HK-2 (cell line): Measurements from ENCODE around the gene TMEM130.
"Not testable (repeated sequence)": the region's sequence is repeated elsewhere in the genome, so short reads cannot be mapped to it uniquely, and the experiment has no call there.

Source experiments
- DNase-seq: peaks from one replicate; pipeline ENCODE4 v3.0.0-alpha.2; 2018; ENCODE audit not compliant: unreplicated experiment

The TMEM130 gene

GRCh38 chr7:98842552-98842951, 27.3 kb downstream of the TMEM130 start:
- not testable (repeated sequence) for DNase-seq

- DNase-seq, result peak; percentile 70
Observed at GRCh38 chr7:98841179-98841997, 28.4 kb downstream of the TMEM130 start.

GRCh38 chr7:98840722-98841121, 29.1 kb downstream of the TMEM130 start:
- no peak for DNase-seq

GRCh38 chr7:98840096-98840495, 29.7 kb downstream of the TMEM130 start:
- no peak for DNase-seq

DNA sequence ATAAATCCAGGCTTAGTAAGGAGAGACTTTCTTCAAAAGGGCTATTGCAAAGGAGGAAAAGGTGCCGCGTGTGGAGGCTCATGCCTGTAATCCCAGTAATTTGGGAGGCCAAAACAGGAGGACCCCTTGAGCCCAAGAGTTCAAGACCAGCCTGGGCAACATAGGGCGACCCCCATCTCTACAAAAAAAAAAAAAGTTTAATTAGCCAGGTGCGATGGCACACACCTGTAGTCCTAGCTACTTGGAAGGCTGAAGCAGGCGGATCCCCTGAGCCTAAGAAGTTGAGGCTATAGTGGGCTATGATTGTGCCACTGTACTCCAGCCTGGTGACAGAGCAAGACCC, 32.2 kb downstream of the TMEM130 start:
- no peak for DNase-seq

DNA sequence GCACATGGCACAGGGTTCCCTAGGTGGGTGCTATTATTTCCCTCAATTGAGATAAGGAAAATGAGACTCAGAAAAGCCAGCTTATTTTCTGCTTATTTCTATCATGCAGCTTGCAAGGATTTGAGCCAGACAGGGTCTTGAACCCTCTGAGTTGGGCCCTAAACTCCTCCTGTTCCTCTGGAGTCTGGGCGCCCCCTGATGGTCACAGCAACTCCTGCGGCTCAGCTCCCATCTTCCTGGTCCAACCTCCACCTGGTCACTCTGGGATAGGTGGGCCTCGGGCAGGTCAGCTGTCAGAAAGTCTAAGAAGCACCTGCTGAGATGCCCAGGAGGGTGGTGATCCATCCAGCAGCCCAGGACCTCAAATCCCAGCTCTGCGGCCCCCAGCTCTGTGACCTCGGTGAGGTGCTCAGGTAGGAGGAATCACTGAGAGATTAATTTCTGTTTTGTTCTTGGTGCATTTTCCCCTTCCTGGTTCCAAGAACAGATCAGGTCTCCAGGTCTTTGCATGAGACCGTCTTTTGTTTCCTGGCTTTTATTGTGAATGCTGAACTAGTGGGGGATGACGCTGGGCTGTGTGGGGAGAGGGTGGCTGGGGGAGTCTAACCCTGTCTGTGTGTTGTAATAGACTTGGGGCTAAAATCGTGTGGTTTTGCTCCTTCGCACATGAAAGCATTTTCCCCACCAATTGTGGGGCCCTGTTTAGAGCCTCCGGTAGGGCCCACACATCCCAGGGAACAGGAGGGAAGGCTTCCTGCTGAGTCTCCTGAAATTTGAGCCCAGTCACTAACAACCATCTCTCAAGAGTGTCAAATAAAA, 32.8 kb downstream of the TMEM130 start:
- DNase-seq, result peak; percentile 46

DNA sequence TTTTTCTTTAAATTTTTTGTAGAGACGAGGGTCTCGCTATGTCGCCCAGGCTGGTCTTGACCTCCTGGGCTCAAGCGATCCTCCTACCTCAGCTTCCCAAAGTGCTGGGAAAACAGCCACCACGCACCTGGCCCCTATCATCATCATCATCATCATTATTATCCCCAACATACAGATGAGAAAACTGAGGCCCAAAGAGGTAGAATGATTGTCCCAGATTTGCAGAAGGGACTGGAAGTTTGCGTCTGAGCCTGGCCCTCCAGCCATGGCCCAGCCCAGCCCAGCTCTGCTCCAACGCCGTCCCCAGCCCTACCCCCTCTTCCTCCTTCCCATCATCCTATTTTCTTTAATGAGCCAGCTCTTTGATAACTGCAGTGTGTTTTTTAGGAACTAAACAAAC, 34.9 kb downstream of the TMEM130 start:
- DNase-seq, result no peak

GRCh38 chr7:98833022-98833421, 36.8 kb downstream of the TMEM130 start:
- no peak for DNase-seq

DNA sequence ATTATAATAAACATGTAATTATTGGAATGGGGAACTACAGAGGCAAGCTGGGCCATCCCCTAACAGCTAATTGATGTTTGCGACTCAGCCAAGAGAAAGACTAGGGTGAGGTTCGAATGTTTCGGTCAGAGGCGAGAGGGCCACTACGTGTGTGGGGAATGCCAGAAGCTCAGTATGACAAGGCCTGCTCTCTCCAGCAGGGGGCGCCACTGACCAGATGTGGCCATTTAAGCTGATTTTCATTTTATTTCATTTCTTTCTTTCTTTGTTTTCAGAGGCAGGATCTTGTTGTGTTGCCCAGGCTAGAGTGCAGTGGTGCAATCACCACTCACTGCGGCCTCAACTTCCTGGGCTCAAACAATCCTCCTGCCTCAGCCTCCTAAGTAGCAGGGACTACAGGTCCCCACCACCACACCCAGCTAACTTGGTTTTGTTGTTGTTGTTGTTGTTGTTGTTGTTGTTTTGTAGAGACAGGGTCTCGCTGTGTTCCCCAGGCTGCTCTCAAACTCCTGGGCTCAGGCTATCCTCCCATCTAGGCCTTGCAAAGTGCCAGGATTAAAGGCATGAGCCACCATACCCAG, 38.1 kb downstream of the TMEM130 start:
- peak; percentile 20 for DNase-seq

GRCh38 chr7:98830972-98831548, 38.8 kb downstream of the TMEM130 start:
- DNase-seq, result no peak

- DNase-seq, result no peak
Observed at GRCh38 chr7:98828368-98828767, 41.4 kb downstream of the TMEM130 start.

DNA sequence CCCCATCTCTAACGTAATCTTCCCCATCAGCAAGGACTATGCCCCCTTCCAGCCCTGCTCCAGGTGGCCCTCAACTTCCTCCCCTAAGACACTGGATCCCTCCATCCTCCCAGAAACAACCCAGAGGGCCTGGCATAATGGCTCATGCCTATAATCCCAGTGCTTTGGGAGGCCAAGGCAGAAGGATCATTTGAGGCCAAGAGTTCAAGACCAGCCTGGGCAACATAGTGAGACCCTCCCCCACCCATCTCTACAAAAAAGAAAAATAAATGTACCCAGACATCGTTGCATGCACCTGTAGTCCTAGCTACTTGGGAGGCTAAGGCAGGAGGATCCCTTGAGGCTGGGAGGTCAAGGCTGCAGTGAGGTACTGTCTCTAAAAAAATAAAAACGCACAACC, 42.6 kb downstream of the TMEM130 start:
- DNase-seq, result no peak

- no peak for DNase-seq
Observed at GRCh38 chr7:98826811-98827231, 43.0 kb downstream of the TMEM130 start.

GRCh38 chr7:98826387-98826786, 43.4 kb downstream of the TMEM130 start:
- DNase-seq, result no peak

GRCh38 chr7:98823226-98823625, 46.6 kb downstream of the TMEM130 start:
- no peak for DNase-seq

DNA sequence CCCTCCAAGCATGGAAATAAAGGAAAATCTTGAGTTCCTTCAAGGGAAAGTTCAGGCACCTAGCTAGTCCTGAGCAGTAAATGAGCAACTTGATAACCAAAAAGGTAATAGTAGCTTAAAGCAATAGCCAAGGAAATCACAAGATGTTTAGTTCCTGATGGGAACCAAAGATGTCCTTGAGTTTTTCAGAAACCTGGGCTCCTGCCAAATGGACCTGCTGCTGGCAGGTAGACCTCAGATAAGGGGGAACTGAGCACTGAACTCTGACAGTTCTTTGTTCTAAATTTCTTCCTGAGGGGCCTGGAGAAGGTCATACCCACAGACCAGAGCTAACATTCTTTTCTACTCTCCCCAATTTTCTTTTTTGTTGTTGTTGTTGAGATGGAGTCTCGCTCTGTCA, 48.5 kb downstream of the TMEM130 start:
- DNase-seq, result no peak

DNA sequence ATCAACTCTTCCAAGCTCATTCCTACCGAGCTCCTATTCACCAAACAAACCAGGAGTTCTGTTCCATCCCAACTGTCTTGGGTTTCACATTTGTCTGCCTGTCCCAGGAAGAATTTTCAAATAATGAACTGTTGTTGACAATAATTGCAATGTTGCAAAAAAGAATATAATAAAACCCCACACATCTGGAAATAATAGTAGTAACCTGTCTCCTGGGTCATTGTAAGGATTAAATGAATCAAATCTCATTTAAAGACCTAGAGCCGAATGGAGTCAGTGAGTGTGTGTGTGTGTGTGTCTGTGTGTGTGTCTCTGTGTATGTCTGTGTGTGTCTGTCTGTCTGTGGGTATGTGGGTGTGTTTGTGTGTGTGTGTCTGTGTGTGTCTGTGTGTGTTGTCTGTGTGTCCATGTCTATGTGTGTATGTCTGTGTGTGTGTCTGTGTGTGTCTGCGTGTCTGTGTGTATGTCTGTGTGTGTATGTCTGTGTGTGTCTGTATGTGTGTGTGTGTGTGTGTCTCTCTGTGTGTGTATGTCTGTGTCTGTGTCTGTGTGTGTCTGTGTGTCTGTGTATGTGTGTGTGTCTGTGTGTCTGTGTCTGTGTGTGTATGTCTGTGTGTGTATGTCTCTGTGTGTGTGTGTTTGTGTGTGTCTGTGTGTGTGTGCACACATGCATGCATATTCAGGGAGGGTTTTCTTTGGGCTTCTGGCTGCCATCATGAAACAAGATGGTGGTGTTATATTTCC, 52.7 kb downstream of the TMEM130 start:
- DNase-seq, result no peak

GRCh38 chr7:98816241-98816640, 53.6 kb downstream of the TMEM130 start:
- no peak for DNase-seq

- DNase-seq, result no peak
Observed at GRCh38 chr7:98815313-98815712, 54.5 kb downstream of the TMEM130 start.

DNA sequence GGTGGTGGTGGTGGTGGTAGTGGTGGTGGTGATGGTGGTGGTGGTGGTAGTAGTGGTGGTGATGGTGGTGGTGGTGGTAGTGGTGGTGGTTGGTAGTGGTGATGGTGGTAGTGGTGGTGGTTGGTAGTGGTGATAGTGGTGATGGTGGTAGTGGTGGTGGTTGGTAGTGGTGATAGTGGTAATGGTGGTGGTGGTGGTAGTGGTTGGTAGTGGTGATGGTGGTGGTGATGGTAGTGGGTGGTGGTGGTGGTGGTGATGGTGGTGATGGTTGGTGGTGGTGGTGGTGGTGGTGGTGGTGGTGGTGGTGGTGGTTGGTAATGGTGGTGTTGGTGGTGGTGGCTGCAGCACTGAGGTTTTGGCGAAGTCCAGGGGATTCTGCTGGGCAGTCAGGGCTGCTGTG, 58.5 kb downstream of the TMEM130 start:
- DNase-seq, result no peak

- no peak for DNase-seq
Observed at GRCh38 chr7:98810153-98810802, 59.5 kb downstream of the TMEM130 start.
